Endothelial cell of hepatic sinusoid (primary cell): Measurements from ENCODE around the gene OR2T29.
"Not testable (repeated sequence)": the region's sequence is repeated elsewhere in the genome, so short reads cannot be mapped to it uniquely, and the experiment has no call there.

ENCODE experiments used
- in situ Hi-C: cut with HindIII; loops from 2 replicates; pipeline ENCODE4 v1.10.0; 2017; ENCODE audit warnings: low sequenced_read_pairs

The OR2T29 gene

GRCh38 chr1:248562672-248563071 lies at the start of gene OR2T29:
TSS of gene OR2T29 (minus strand) at chr1:248562772. CDS start at chr1:248559491, 3,281 bp downstream.
- in situ Hi-C loops: not testable (repeated sequence)

- in situ Hi-C loops: no loop called here
These were observed 49.4 kb upstream of the OR2T29 start for GRCh38 chr1:248611883-248612414.

- in situ Hi-C loops: no loop called here
These were observed 47.7 kb upstream of the OR2T29 start for GRCh38 chr1:248610301-248610700.

GRCh38 chr1:248599396-248599795 lies 36.8 kb upstream of the OR2T29 start:
- in situ Hi-C loops: no loop called here

GRCh38 chr1:248597589-248597988 lies 35.0 kb upstream of the OR2T29 start, which contains the start of gene OR2T10:
TSS of gene OR2T10 (minus strand) at chr1:248597700. CDS start at chr1:248593768, 3,932 bp downstream.
- in situ Hi-C loops: no loop called here

GRCh38 chr1:248596615-248597014 lies 34.0 kb upstream of the OR2T29 start:
- in situ Hi-C loops: no loop called here

GRCh38 chr1:248593226-248593625 lies 30.7 kb upstream of the OR2T29 start:
- in situ Hi-C loops: no loop called here

- in situ Hi-C loops: no loop called here
These were observed 30.1 kb upstream of the OR2T29 start for GRCh38 chr1:248592655-248593054.

- in situ Hi-C loops: no loop called here
These were observed 27.5 kb upstream of the OR2T29 start for GRCh38 chr1:248590055-248590454.

- in situ Hi-C loops: no loop called here
These were observed 26.8 kb upstream of the OR2T29 start for GRCh38 chr1:248589334-248589733.

GRCh38 chr1:248585266-248585665 lies 22.7 kb upstream of the OR2T29 start:
- in situ Hi-C loops: no loop called here

GRCh38 chr1:248576260-248576980 lies 13.8 kb upstream of the OR2T29 start:
- in situ Hi-C loops: no loop called here

GRCh38 chr1:248574657-248575056 lies 12.1 kb upstream of the OR2T29 start, which contains the start of gene OR2T34:
TSS of gene OR2T34 (minus strand) at chr1:248574757. CDS start at chr1:248574757, 0 bp downstream.
- in situ Hi-C loops: not testable (repeated sequence)

GRCh38 chr1:248573856-248574255 lies 11.3 kb upstream of the OR2T29 start:
- in situ Hi-C loops: not testable (repeated sequence)

GRCh38 chr1:248572049-248572448 lies 9.5 kb upstream of the OR2T29 start:
- in situ Hi-C loops: not testable (repeated sequence)

GRCh38 chr1:248570811-248571210 lies 8.2 kb upstream of the OR2T29 start:
- in situ Hi-C loops: not testable (repeated sequence)

GRCh38 chr1:248569049-248569448 lies 6.5 kb upstream of the OR2T29 start:
- in situ Hi-C loops: not testable (repeated sequence)

- in situ Hi-C loops: not testable (repeated sequence)
These were observed 3.2 kb upstream of the OR2T29 start for GRCh38 chr1:248565530-248566373.

- in situ Hi-C loops: not testable (repeated sequence)
These were observed 11.5 kb downstream of the OR2T29 start for GRCh38 chr1:248551027-248551426.

- in situ Hi-C loops: not testable (repeated sequence)
These were observed 15.2 kb downstream of the OR2T29 start for GRCh38 chr1:248547383-248547782.

GRCh38 chr1:248537449-248537848 lies 25.1 kb downstream of the OR2T29 start:
- in situ Hi-C loops: not testable (repeated sequence)
